Umbilical cord (tissue), 2 donors: ENCODE data around the gene ELN. TPM values are rescaled to one million over a fixed set of nuclear protein-coding genes. Genes with fewer than 3 reads are reported as not detected.

ENCODE experiments used
- DNase-seq: peaks from one replicate; pipeline ENCODE4 v3.0.0-alpha.2; 2015; ENCODE audit warnings: low spot score
- total RNA-seq: library from RNA; depleted of rRNA; stranded (reverse); fragments of >200 nt; gene quantifications from one replicate; pipeline ENCODE4 v1.2.3, GENCODE V29; 2014; ENCODE audit warnings: low replicate concordance; ENCODE audit not compliant: insufficient read depth

The ELN gene
- total RNA-seq, 1 donor from 2014 or later = 583 TPM

- peak; percentile 55 for DNase-seq
Observed at GRCh38 chr7:74023092-74023536, 4.9 kb upstream of the ELN start.

GRCh38 chr7:74023786-74024185, 4.2 kb upstream of the ELN start:
- DNase-seq = no peak

- no peak for DNase-seq
Observed at GRCh38 chr7:74025146-74025545, 2.8 kb upstream of the ELN start.

GRCh38 chr7:74025730-74026129, 2.2 kb upstream of the ELN start:
- no peak for DNase-seq

GRCh38 chr7:74026406-74026902, 1.5 kb upstream of the ELN start:
- no peak for DNase-seq

- DNase-seq = peak; percentile 82
Observed at GRCh38 chr7:74026903-74027682, 880 bp upstream of the ELN start.

GRCh38 chr7:74028321-74028838, 407 bp downstream of the ELN start:
- no peak for DNase-seq

GRCh38 chr7:74029089-74029785, 1.3 kb downstream of the ELN start:
- no peak for DNase-seq

GRCh38 chr7:74029991-74030415, 2.0 kb downstream of the ELN start:
- no peak for DNase-seq

GRCh38 chr7:74030861-74031260, 2.9 kb downstream of the ELN start:
- no peak for DNase-seq

GRCh38 chr7:74031403-74032190, 3.6 kb downstream of the ELN start:
- no peak for DNase-seq

- peak; percentile 65 for DNase-seq
Observed at GRCh38 chr7:74032191-74032490, 4.2 kb downstream of the ELN start.

- no peak for DNase-seq
Observed at GRCh38 chr7:74032624-74033371, 4.8 kb downstream of the ELN start.

- DNase-seq = peak; percentile 92
Observed at GRCh38 chr7:74033372-74034311, 5.7 kb downstream of the ELN start.

GRCh38 chr7:74037609-74038008, 9.6 kb downstream of the ELN start:
- DNase-seq = no peak

GRCh38 chr7:74038194-74038961, 10.4 kb downstream of the ELN start:
- DNase-seq = no peak

- DNase-seq = no peak
Observed at GRCh38 chr7:74039337-74039736, 11.4 kb downstream of the ELN start.

GRCh38 chr7:74040101-74040790, 12.3 kb downstream of the ELN start:
- DNase-seq = no peak
